K562 (cell line): ENCODE measurements around the gene RBFA. TPM values are rescaled to one million over a fixed set of nuclear protein-coding genes. Genes with fewer than 3 reads are reported as not detected.

Experiments
- ADNP ChIP-seq: fragments of 200-800 bp; sonication (Bioruptor generic); IDR thresholded peaks from 2 replicates; pipeline ENCODE4 v1.6.1; 2016; ENCODE audit warnings: missing genetic modification characterization, missing compliant biosample characterization
- ARID1B ChIP-seq: fragments of 450-650 bp; IDR thresholded peaks from 2 replicates; pipeline ENCODE4 v1.6.1; 2016; ENCODE audit warnings: antibody characterized with exemption, mild to moderate bottlenecking, inconsistent platforms
- ATF3 ChIP-seq, 2 experiments: fragments of 450-650 bp in 1 of 2; sonication (generic) in 1 of 2; formaldehyde crosslinking in 1 of 2; IDR thresholded peaks in 1 of 2; conservative IDR thresholded peaks in 1 of 2; 2 replicates each; pipeline versions ENCODE4 v1.6.1 to v1.8.1; 2016 to 2023; ENCODE audit warnings: mild to moderate bottlenecking in 2 of 2, moderate library complexity in 2 of 2, inconsistent platforms in 1 of 2, missing genetic modification reagents in 1 of 2
- CBX8 ChIP-seq: fragments of 200-600 bp; sonication (generic); IDR thresholded peaks from 2 replicates; pipeline ENCODE4 v1.6.1; 2012; ENCODE audit warnings: borderline replicate concordance, mixed run types, low read depth, mild to moderate bottlenecking, moderate library complexity, mixed read lengths, low read length, control low read depth, inconsistent platforms; ENCODE audit not compliant: poor library complexity, severe bottlenecking; ENCODE audit errors: extremely low read depth
- CCAR2 ChIP-seq: fragments of 200-400 bp; formaldehyde crosslinking; IDR thresholded peaks from 2 replicates; pipeline ENCODE4 v1.6.1; 2017; ENCODE audit warnings: mild to moderate bottlenecking, low read depth, low read length
- CXXC5 ChIP-seq: fragments of 250-450 bp; sonication (Bioruptor Pico); IDR thresholded peaks from 2 replicates; pipeline ENCODE4 v1.8.0; 2022; ENCODE audit warnings: inconsistent platforms, mild to moderate bottlenecking, moderate library complexity
- FOXJ3 ChIP-seq: sonication (generic); formaldehyde crosslinking; IDR thresholded peaks from 2 replicates; pipeline ENCODE4 v1.4.0; 2020; ENCODE audit warnings: mild to moderate bottlenecking, missing genetic modification reagents
- GATAD2A ChIP-seq: fragments of 450-650 bp; IDR thresholded peaks from 2 replicates; pipeline ENCODE4 v1.6.1; 2017
- JUNB ChIP-seq: fragments of 450-650 bp; formaldehyde crosslinking; conservative IDR thresholded peaks from 2 replicates; pipeline ENCODE4 v1.4.0; 2020; ENCODE audit warnings: mild to moderate bottlenecking
- L3MBTL2 ChIP-seq: fragments of 450-650 bp; IDR thresholded peaks from 2 replicates; pipeline ENCODE4 v1.6.1; 2016; ENCODE audit warnings: mild to moderate bottlenecking, moderate library complexity
- NCOA1 ChIP-seq: fragments of 450-650 bp; IDR thresholded peaks from 2 replicates; pipeline ENCODE4 v1.6.1; 2016; ENCODE audit warnings: low read depth
- NR1H2 ChIP-seq: sonication (generic); formaldehyde crosslinking; IDR thresholded peaks from 2 replicates; pipeline ENCODE4 v1.4.0; 2020; ENCODE audit warnings: mild to moderate bottlenecking, missing genetic modification reagents
- POLR3A ChIP-seq: IDR thresholded peaks from 2 replicates; pipeline ENCODE4 v1.6.1; 2011; ENCODE audit warnings: borderline replicate concordance, mild to moderate bottlenecking, moderate library complexity; ENCODE audit not compliant: insufficient read length, insufficient read depth; ENCODE audit errors: extremely low read depth
- PRPF4 ChIP-seq: fragments of 200-400 bp; formaldehyde crosslinking; IDR thresholded peaks from one replicate; pipeline ENCODE4 v1.6.1; 2017; ENCODE audit warnings: low read length, low read depth, mild to moderate bottlenecking; ENCODE audit not compliant: insufficient read depth, poor library complexity, severe bottlenecking
- XRCC4 ChIP-seq: IDR thresholded peaks from one replicate; pipeline ENCODE4 v1.6.1; 2011; ENCODE audit not compliant: insufficient read depth, insufficient read length; ENCODE audit errors: extremely low read depth
- ZBTB1 ChIP-seq: sonication (generic); formaldehyde crosslinking; IDR thresholded peaks from 2 replicates; pipeline ENCODE4 v1.8.1; 2023; ENCODE audit warnings: missing genetic modification reagents, low read depth, mild to moderate bottlenecking, borderline replicate concordance
- ZC3H11A ChIP-seq: IDR thresholded peaks from 2 replicates; pipeline ENCODE4 v1.6.1; 2012; ENCODE audit warnings: low read depth, low read length, improper control_type of control experiment
- ZFP1 ChIP-seq: fragments of 450-650 bp; formaldehyde crosslinking; IDR thresholded peaks from 2 replicates; pipeline ENCODE4 v1.4.0; 2020; ENCODE audit warnings: mild to moderate bottlenecking, mixed read lengths
- ZNF134 ChIP-seq: fragments of 250-450 bp; sonication (Bioruptor Pico); conservative IDR thresholded peaks from 2 replicates; pipeline ENCODE4 v1.4.0; 2020
- ZNF449 ChIP-seq: fragments of 250-450 bp; sonication (Bioruptor Pico); IDR thresholded peaks from 2 replicates; pipeline ENCODE4 v1.8.0; 2022; ENCODE audit warnings: moderate library complexity, mild to moderate bottlenecking, inconsistent platforms
- ZNF764 ChIP-seq: fragments of 250-450 bp; sonication (Bioruptor Pico); IDR thresholded peaks from 2 replicates; pipeline ENCODE4 v1.4.0; 2020; ENCODE audit warnings: low read depth, mild to moderate bottlenecking, moderate library complexity
- ZSCAN29 ChIP-seq: fragments of 450-650 bp; IDR thresholded peaks from 2 replicates; pipeline ENCODE4 v1.6.1; 2017
- polyA plus RNA-seq, 8 experiments: library from polyadenylated mRNA; depleted of rRNA in 4 of 8; stranded (reverse) in 5 of 8; unstranded in 3 of 8; fragments of >200 nt; fragmentation: Nextera tagmentation in 2 of 8; fragmentation: Illumina TruSeq in 1 of 8; extraction: Ambion mirVana in 2 of 8; extraction: Trizol in 1 of 8; gene quantifications; 2 replicates each; pipeline versions ENCODE4 v1.2.1 to v1.2.3, GENCODE V29; 2011 to 2014; ENCODE audit warnings: inconsistent platforms in 1 of 8, missing spikeins in 1 of 8
- total RNA-seq, 7 experiments: library from RNA; depleted of rRNA in 6 of 7; stranded (reverse); fragments of >200 nt in 6 of 7; fragmentation: Illumina TruSeq in 2 of 7; extraction: Trizol in 2 of 7; gene quantifications; 2 replicates each; pipeline versions ENCODE4 v1.2.1 to v1.2.3, GENCODE V29; 2011 to 2021; ENCODE audit warnings: low replicate concordance in 1 of 7
- TF ChIP-seq, protein P1 (sequence below): fragments of 450-650 bp; IDR thresholded peaks from 2 replicates; pipeline ENCODE4 v1.6.1; 2016; ENCODE audit warnings: antibody characterized with exemption
- TF ChIP-seq, protein P2 (sequence below): fragments of 450-650 bp; formaldehyde crosslinking; IDR thresholded peaks from 2 replicates; pipeline ENCODE4 v1.4.0; 2020; ENCODE audit warnings: mild to moderate bottlenecking, moderate library complexity

The RBFA gene
- total and polyA plus RNA-seq, 9 of the 15 experiments (the other 6 are each of a cell fraction or from before 2014, with no cell fraction given) = 3.4 to 41.9 (median 25.8) TPM

DNA sequence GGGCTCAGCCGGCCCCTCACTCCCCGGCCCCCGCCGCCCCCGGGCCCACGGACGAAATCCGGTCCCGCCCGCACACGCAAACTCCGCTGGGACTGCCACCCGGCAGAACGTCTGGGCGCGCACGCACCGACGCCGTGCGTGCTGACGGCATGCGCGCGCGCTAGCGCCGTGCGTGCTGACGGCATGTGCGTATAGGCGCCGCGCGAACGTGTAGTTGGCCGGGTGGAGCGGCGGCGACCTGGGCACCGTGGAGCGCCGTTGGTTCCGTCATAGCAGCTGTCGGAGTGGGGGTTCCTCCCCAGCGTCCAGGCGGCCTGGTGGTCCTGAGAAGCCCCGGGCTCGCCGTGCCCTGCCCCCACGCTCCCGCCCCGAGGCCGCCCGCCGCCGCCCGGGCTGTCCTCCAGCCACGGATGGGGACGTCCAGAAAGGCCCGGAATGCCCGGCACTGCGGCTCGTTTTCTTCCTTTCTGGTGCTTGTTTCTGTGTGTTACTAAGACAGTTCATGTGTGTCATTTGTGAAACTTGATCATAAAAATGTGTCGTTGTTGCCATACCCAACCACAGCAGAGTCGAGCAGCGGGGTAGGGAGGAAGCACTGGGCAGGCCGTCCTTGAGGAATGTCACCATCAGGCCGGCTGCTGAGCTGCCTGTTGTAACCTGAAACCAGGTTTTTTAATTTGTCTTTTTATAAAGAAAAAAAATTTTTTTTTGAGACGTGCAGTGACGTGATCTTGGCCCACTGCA, 45.6 kb upstream of the RBFA start, which contains the start of gene TXNL4A (continued):
- TF ChIP-seq ZNF449 (CRISPR knock-in tag) (no peak), NCOA1 (no peak), ZC3H11A (no peak), L3MBTL2 (0 out of 2 replicates have a peak, but pooled peaks have one; percentile 24), ZNF134 (CRISPR knock-in tag) (no peak), GATAD2A (no peak), POLR3A (no peak), FOXJ3 (no peak), CXXC5 (CRISPR knock-in tag) (peak; percentile 94), XRCC4 (no peak), CBX8 (no peak), ZFP1 (CRISPR knock-in tag) (no peak), PRPF4 (no peak), ADNP (tag) (no peak), CCAR2 (no peak), ATF3 (IDR thresholded peaks at IDR 0.05) (no peak), ATF3 (CRISPR knock-in tag; conservative IDR thresholded peaks at IDR 0.05) (no peak), ZNF764 (no peak), ARID1B (no peak), ZBTB1 (CRISPR knock-in tag) (no peak), JUNB (no peak), ZSCAN29 (no peak), NR1H2 (CRISPR knock-in tag) (no peak)
- TF ChIP-seq, protein P1, sequence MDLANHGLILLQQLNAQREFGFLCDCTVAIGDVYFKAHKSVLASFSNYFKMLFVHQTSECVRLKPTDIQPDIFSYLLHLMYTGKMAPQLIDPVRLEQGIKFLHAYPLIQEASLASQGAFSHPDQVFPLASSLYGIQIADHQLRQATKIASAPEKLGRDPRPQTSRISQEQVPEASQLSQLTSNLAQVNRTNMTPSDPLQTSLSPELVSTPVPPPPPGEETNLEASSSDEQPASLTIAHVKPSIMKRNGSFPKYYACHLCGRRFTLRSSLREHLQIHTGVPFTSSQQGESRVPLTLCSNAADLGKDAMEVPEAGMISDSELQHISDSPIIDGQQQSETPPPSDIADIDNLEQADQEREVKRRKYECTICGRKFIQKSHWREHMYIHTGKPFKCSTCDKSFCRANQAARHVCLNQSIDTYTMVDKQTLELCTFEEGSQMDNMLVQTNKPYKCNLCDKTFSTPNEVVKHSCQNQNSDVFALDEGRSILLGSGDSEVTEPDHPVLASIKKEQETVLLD = peak; percentile 97
- TF ChIP-seq, protein P2, sequence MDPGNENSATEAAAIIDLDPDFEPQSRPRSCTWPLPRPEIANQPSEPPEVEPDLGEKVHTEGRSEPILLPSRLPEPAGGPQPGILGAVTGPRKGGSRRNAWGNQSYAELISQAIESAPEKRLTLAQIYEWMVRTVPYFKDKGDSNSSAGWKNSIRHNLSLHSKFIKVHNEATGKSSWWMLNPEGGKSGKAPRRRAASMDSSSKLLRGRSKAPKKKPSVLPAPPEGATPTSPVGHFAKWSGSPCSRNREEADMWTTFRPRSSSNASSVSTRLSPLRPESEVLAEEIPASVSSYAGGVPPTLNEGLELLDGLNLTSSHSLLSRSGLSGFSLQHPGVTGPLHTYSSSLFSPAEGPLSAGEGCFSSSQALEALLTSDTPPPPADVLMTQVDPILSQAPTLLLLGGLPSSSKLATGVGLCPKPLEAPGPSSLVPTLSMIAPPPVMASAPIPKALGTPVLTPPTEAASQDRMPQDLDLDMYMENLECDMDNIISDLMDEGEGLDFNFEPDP (CRISPR knock-in tag) = no peak
